Fibroblast of the conjunctiva (primary cell): ENCODE measurements around the gene C5orf46.
A peak's percentile ranks its signal among the peaks of the same experiment; 100 is the strongest.
"Not testable (repeated sequence)": the region's sequence is repeated elsewhere in the genome, so short reads cannot be mapped to it uniquely, and the experiment has no call there.

Source experiments
- DNase-seq: peaks from one replicate; pipeline ENCODE4 v3.0.0-alpha.2; 2010; ENCODE audit warnings: low read depth

The C5orf46 gene

GRCh38 chr5:147893820-147894219, 12.5 kb downstream of the C5orf46 start:
- no peak for DNase-seq

GRCh38 chr5:147892696-147893296, 13.5 kb downstream of the C5orf46 start:
- DNase-seq: no peak

GRCh38 chr5:147887930-147888329, 18.4 kb downstream of the C5orf46 start:
- no peak for DNase-seq

GRCh38 chr5:147887026-147887627, 19.2 kb downstream of the C5orf46 start:
- peak; percentile 2 for DNase-seq

- DNase-seq: no peak
These were observed 23.6 kb downstream of the C5orf46 start for GRCh38 chr5:147882586-147883313.

- DNase-seq: no peak
These were observed 25.9 kb downstream of the C5orf46 start for GRCh38 chr5:147880487-147880886.

- DNase-seq: no peak
These were observed 26.6 kb downstream of the C5orf46 start for GRCh38 chr5:147879784-147880183.

GRCh38 chr5:147878066-147878759, 28.1 kb downstream of the C5orf46 start, which contains the start of gene SCGB3A2:
SCGB3A2 (plus strand) TSS chr5:147878711; CDS start chr5:147878804, 93 bp downstream.
- DNase-seq: no peak

- DNase-seq: no peak
These were observed 29.7 kb downstream of the C5orf46 start for GRCh38 chr5:147876626-147877025.

GRCh38 chr5:147876141-147876540, 30.2 kb downstream of the C5orf46 start:
- no peak for DNase-seq

- no peak for DNase-seq
These were observed 31.4 kb downstream of the C5orf46 start for GRCh38 chr5:147874910-147875367.

GRCh38 chr5:147874118-147874875, 32.0 kb downstream of the C5orf46 start:
- not testable (repeated sequence) for DNase-seq

- not testable (repeated sequence) for DNase-seq
These were observed 33.4 kb downstream of the C5orf46 start for GRCh38 chr5:147872744-147873435.

GRCh38 chr5:147871980-147872549, 34.3 kb downstream of the C5orf46 start:
- not testable (repeated sequence) for DNase-seq

- DNase-seq: not testable (repeated sequence)
These were observed 36.4 kb downstream of the C5orf46 start for GRCh38 chr5:147869892-147870291.

GRCh38 chr5:147869112-147869511, 37.2 kb downstream of the C5orf46 start:
- DNase-seq: no peak

- DNase-seq: no peak
These were observed 42.7 kb downstream of the C5orf46 start for GRCh38 chr5:147863454-147864158.

- DNase-seq: no peak
These were observed 45.7 kb downstream of the C5orf46 start for GRCh38 chr5:147860641-147861025.

GRCh38 chr5:147859962-147860640, 46.2 kb downstream of the C5orf46 start:
- DNase-seq: no peak
